ENCODE results near the gene PRKG1.

The PRKG1 gene

GRCh38 chr10:51302316-51302715, 228.0 kb downstream of the PRKG1 start:
- TF ChIP-seq CTCF (IDR thresholded peaks at IDR 0.05; ENCODE audit: borderline replicate concordance, insufficient read depth, low read depth, low read length): no peak
- H3K4me3 ChIP-seq (ENCODE audit: low read depth, low read length): no peak overlapping the region

GRCh38 chr10:51308116-51308515, 233.8 kb downstream of the PRKG1 start:
- H3K4me3 ChIP-seq (ENCODE audit: low read depth, low read length): no peak overlapping the region
- TF ChIP-seq CTCF (IDR thresholded peaks at IDR 0.05; ENCODE audit: borderline replicate concordance, insufficient read depth, low read depth, low read length): no peak

GRCh38 chr10:51311228-51311627, 236.9 kb downstream of the PRKG1 start:
- no peak for TF ChIP-seq CTCF (IDR thresholded peaks at IDR 0.05; ENCODE audit: borderline replicate concordance, insufficient read depth, low read depth, low read length)
- no peak overlapping the region for H3K4me3 ChIP-seq (ENCODE audit: low read depth, low read length)

- no peak for TF ChIP-seq CTCF (IDR thresholded peaks at IDR 0.05; ENCODE audit: borderline replicate concordance, insufficient read depth, low read depth, low read length)
- no peak overlapping the region for H3K4me3 ChIP-seq (ENCODE audit: low read depth, low read length)
Measured at GRCh38 chr10:51312817-51313216, 238.5 kb downstream of the PRKG1 start.

- TF ChIP-seq CTCF (IDR thresholded peaks at IDR 0.05; ENCODE audit: borderline replicate concordance, insufficient read depth, low read depth, low read length): no peak
- no peak overlapping the region for H3K4me3 ChIP-seq (ENCODE audit: low read depth, low read length)
Measured at GRCh38 chr10:51313251-51313650, 239.0 kb downstream of the PRKG1 start.

GRCh38 chr10:51313773-51314478, 239.6 kb downstream of the PRKG1 start:
- H3K4me3 ChIP-seq (ENCODE audit: low read depth, low read length): no peak overlapping the region
- TF ChIP-seq CTCF (IDR thresholded peaks at IDR 0.05; ENCODE audit: borderline replicate concordance, insufficient read depth, low read depth, low read length): no peak

GRCh38 chr10:51314481-51314880, 240.2 kb downstream of the PRKG1 start:
- no peak for TF ChIP-seq CTCF (IDR thresholded peaks at IDR 0.05; ENCODE audit: borderline replicate concordance, insufficient read depth, low read depth, low read length)
- no peak overlapping the region for H3K4me3 ChIP-seq (ENCODE audit: low read depth, low read length)
